Ishikawa (cell line): ENCODE results near the gene ITPR1.

Experiments used
- CEBPB ChIP-seq: IDR thresholded peaks from 2 replicates; pipeline ENCODE4 v1.6.1; 2012
- CREB1 ChIP-seq: IDR thresholded peaks from 2 replicates; pipeline ENCODE4 v1.6.1; 2012; ENCODE audit warnings: low read depth
- EGR1 ChIP-seq: IDR thresholded peaks from 2 replicates; pipeline ENCODE4 v1.6.1; 2012
- EP300 ChIP-seq: IDR thresholded peaks from 2 replicates; pipeline ENCODE4 v1.6.1; 2012; ENCODE audit warnings: borderline replicate concordance
- FOXM1 ChIP-seq: IDR thresholded peaks from 2 replicates; pipeline ENCODE4 v1.6.1; 2012; ENCODE audit warnings: low read depth, borderline replicate concordance
- NFIC ChIP-seq: IDR thresholded peaks from 2 replicates; pipeline ENCODE4 v1.6.1; 2012
- RAD21 ChIP-seq: IDR thresholded peaks from 2 replicates; pipeline ENCODE4 v1.6.1; 2012; ENCODE audit warnings: low read depth
- TAF1 ChIP-seq: IDR thresholded peaks from 2 replicates; pipeline ENCODE4 v1.6.1; 2012; ENCODE audit warnings: low read depth, mild to moderate bottlenecking
- TCF12 ChIP-seq: IDR thresholded peaks from 2 replicates; pipeline ENCODE4 v1.6.1; 2012; ENCODE audit warnings: low read depth
- TEAD4 ChIP-seq: IDR thresholded peaks from 2 replicates; pipeline ENCODE4 v1.6.1; 2012
- YY1 ChIP-seq: IDR thresholded peaks from 2 replicates; pipeline ENCODE4 v1.6.1; 2012; ENCODE audit warnings: low read depth
- ZBTB7A ChIP-seq: IDR thresholded peaks from 2 replicates; pipeline ENCODE4 v1.6.1; 2012; ENCODE audit warnings: low read depth
- TF ChIP-seq, protein P1 (sequence below): IDR thresholded peaks from 2 replicates; pipeline ENCODE4 v1.6.1; 2012
- TF ChIP-seq, protein P2 (sequence below): IDR thresholded peaks from 2 replicates; pipeline ENCODE4 v1.6.1; 2012
- TF ChIP-seq, protein P3 (sequence below): IDR thresholded peaks from 2 replicates; pipeline ENCODE4 v1.6.1; 2012; ENCODE audit warnings: low read depth, mild to moderate bottlenecking

The ITPR1 gene

DNA sequence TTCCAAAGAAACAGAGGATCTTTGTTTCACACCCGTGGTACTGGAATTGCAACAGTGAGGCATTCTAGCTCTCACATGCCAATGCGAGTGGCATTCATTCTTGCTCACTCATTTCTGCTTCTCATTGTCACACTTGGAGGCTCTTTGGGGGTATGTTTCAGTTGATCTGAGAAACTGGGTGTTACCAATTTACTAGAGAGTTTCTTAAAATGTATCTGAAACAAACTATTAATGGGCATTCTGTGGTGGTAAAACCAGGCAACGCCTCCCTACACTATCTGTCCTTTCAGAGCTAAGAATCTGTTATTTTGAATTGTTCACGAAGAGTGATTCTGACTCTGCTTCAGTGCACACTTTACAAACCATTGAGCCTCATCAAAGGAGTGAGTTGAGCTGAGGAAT, 345.5 kb downstream of the ITPR1 start:
- TF ChIP-seq TAF1, result no peak
- TF ChIP-seq TCF12, result no peak
- no peak for TF ChIP-seq CEBPB
- TF ChIP-seq YY1, result no peak
- TF ChIP-seq TEAD4, result no peak
- TF ChIP-seq ZBTB7A, result no peak
- TF ChIP-seq RAD21, result no peak
- TF ChIP-seq, protein P1, sequence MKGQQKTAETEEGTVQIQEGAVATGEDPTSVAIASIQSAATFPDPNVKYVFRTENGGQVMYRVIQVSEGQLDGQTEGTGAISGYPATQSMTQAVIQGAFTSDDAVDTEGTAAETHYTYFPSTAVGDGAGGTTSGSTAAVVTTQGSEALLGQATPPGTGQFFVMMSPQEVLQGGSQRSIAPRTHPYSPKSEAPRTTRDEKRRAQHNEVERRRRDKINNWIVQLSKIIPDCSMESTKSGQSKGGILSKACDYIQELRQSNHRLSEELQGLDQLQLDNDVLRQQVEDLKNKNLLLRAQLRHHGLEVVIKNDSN, result no peak
- TF ChIP-seq, protein P2, sequence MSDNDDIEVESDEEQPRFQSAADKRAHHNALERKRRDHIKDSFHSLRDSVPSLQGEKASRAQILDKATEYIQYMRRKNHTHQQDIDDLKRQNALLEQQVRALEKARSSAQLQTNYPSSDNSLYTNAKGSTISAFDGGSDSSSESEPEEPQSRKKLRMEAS, result no peak

DNA sequence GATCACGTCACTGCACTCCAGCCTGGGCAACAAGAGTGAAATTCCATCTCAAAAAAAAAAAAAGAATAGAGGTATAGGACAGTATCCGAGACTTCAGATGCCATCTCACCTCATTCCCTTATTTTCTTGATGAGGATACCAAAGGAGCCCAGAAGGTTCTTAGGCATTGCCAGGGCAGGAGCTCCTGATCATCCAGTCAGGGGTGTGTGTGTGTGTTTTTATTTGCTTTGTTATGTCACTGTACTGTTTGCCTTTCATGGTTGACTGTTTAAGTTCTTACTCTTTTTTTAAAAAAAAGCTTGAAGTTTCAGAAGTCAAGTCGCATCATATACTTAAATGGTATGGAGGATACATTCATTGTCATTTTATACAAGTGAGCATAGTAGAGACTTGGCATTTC, 346.1 kb downstream of the ITPR1 start:
- TF ChIP-seq, protein P2, result no peak
- TF ChIP-seq CEBPB (no peak), YY1 (no peak), TAF1 (no peak), TCF12 (no peak)
- TF ChIP-seq, protein P3, sequence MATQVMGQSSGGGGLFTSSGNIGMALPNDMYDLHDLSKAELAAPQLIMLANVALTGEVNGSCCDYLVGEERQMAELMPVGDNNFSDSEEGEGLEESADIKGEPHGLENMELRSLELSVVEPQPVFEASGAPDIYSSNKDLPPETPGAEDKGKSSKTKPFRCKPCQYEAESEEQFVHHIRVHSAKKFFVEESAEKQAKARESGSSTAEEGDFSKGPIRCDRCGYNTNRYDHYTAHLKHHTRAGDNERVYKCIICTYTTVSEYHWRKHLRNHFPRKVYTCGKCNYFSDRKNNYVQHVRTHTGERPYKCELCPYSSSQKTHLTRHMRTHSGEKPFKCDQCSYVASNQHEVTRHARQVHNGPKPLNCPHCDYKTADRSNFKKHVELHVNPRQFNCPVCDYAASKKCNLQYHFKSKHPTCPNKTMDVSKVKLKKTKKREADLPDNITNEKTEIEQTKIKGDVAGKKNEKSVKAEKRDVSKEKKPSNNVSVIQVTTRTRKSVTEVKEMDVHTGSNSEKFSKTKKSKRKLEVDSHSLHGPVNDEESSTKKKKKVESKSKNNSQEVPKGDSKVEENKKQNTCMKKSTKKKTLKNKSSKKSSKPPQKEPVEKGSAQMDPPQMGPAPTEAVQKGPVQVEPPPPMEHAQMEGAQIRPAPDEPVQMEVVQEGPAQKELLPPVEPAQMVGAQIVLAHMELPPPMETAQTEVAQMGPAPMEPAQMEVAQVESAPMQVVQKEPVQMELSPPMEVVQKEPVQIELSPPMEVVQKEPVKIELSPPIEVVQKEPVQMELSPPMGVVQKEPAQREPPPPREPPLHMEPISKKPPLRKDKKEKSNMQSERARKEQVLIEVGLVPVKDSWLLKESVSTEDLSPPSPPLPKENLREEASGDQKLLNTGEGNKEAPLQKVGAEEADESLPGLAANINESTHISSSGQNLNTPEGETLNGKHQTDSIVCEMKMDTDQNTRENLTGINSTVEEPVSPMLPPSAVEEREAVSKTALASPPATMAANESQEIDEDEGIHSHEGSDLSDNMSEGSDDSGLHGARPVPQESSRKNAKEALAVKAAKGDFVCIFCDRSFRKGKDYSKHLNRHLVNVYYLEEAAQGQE, result no peak
- TF ChIP-seq, protein P1, result no peak

DNA sequence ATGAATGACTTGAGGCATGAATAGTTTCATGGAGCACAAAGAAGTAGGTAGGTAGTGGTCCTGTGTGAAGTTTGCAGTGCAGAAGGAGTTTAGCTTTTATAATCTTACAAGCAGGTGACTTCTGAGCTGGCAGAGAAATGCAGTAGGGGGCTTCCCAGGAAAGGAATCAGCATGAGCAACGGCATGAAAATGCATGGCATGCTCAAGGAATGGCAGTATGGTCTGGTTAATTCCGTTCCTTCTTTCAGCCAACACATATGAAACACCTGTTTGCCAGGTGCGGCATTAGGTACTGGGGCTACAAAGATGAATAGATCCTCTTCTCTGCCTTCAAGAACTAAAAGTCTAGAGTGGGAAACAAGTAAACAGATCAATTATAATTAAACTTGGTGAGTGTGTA, 348.1 kb downstream of the ITPR1 start:
- no peak for TF ChIP-seq ZBTB7A
- TF ChIP-seq TCF12, result no peak
- no peak for TF ChIP-seq CEBPB
- no peak for TF ChIP-seq EP300
- TF ChIP-seq, protein P3, result no peak
- no peak for TF ChIP-seq EGR1
- no peak for TF ChIP-seq NFIC
- TF ChIP-seq TAF1, result no peak
- TF ChIP-seq, protein P2, result no peak
- TF ChIP-seq, protein P1, result no peak

DNA sequence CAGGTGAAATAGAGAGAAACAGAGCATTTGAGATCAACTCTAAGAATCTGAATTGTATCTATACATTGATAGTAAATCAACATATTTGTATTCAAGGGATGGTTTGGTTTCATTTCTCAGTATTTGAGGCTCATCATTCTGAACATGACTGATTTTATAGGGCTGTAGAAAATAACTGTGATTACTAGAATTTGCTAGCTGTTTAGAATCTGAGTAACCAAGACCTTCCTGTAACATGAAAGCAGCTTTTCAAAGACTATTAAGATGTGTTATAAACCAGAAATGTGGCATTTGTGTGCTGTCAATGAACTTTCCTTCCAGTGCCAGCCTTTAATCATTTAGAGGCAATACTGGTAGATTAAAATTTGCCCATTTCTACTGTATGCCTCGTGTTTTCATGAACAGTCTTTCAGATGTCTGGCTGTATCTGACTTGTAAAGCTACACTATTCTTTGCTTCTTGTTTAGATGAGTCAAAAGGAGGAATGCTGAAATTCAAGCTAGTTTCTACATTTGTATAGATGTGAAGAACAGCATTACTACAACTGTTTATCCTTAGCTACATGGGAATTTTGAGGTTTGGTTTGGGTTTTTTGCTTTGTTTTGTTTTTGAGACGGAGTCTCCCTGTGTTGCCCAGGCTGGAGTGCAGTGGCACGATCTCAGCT, 348.8 kb downstream of the ITPR1 start:
- no peak for TF ChIP-seq NFIC
- no peak for TF ChIP-seq EP300
- TF ChIP-seq, protein P2, result no peak
- no peak for TF ChIP-seq CEBPB
- TF ChIP-seq, protein P1, result no peak
- no peak for TF ChIP-seq FOXM1
- TF ChIP-seq CREB1, result no peak
- TF ChIP-seq TAF1, result no peak
- no peak for TF ChIP-seq EGR1
- no peak for TF ChIP-seq ZBTB7A
- no peak for TF ChIP-seq RAD21
- TF ChIP-seq, protein P3, result no peak
- TF ChIP-seq TEAD4, result no peak
- TF ChIP-seq TCF12, result no peak
- no peak for TF ChIP-seq YY1
